MM.1S (cell line): ENCODE data around the gene MRAS.

Experiments
- DNase-seq: peaks from one replicate; pipeline ENCODE4 v3.0.0-alpha.2; 2015
- H2AFZ ChIP-seq: fragments of 300-600 bp; sonication (generic); 2 replicates; pipeline ENCODE4 v1.6.0; 2016; ENCODE audit warnings: antibody characterized with exemption, low read length
- H3F3A ChIP-seq: fragments of 300-600 bp; sonication (generic); 2 replicates; pipeline ENCODE4 v1.6.1; 2016; ENCODE audit warnings: mild to moderate bottlenecking, antibody characterized with exemption, low read length, moderate library complexity, mixed read lengths; ENCODE audit not compliant: insufficient read depth
- H3K27ac ChIP-seq: fragments of 300-600 bp; sonication (generic); 2 replicates; pipeline ENCODE4 v1.5.1; 2016; ENCODE audit warnings: mild to moderate bottlenecking, low read length
- H3K27me3 ChIP-seq: fragments of 300-600 bp; sonication (generic); replicated peaks from 2 replicates; pipeline ENCODE4 v1.6.0; 2016; ENCODE audit warnings: low read length; ENCODE audit not compliant: insufficient read depth
- H3K36me3 ChIP-seq: fragments of 300-600 bp; sonication (generic); replicated peaks from 2 replicates; pipeline ENCODE4 v1.6.1; 2016; ENCODE audit warnings: mild to moderate bottlenecking, low read length, mixed read lengths; ENCODE audit not compliant: insufficient read depth
- H3K4me1 ChIP-seq: fragments of 300-600 bp; sonication (generic); 2 replicates; pipeline ENCODE4 v1.6.1; 2016; ENCODE audit warnings: low read length, mixed read lengths
- H3K4me2 ChIP-seq: fragments of 300-600 bp; sonication (generic); 2 replicates; pipeline ENCODE4 v1.6.0; 2016; ENCODE audit warnings: low read depth, low read length
- H3K4me3 ChIP-seq: fragments of 300-600 bp; sonication (generic); 2 replicates; pipeline ENCODE4 v1.5.1; 2016; ENCODE audit warnings: low read length, mixed read lengths
- H3K79me2 ChIP-seq: fragments of 300-600 bp; sonication (generic); 2 replicates; pipeline ENCODE4 v1.6.1; 2016; ENCODE audit warnings: mixed run types, low read length, mixed read lengths
- H3K9ac ChIP-seq: fragments of 300-600 bp; sonication (generic); 2 replicates; pipeline ENCODE4 v1.6.1; 2016; ENCODE audit warnings: low read length, mixed read lengths
- H3K9me2 ChIP-seq: fragments of 300-600 bp; sonication (generic); replicated peaks from 2 replicates; pipeline ENCODE4 v1.6.1; 2016; ENCODE audit warnings: mild to moderate bottlenecking, low read length, mixed read lengths; ENCODE audit not compliant: insufficient read depth
- H3K9me3 ChIP-seq: fragments of 300-600 bp; sonication (generic); replicated peaks from 2 replicates; pipeline ENCODE4 v1.6.1; 2016; ENCODE audit warnings: mild to moderate bottlenecking, low read length, mixed read lengths; ENCODE audit not compliant: insufficient read depth
- H4K20me1 ChIP-seq: fragments of 300-600 bp; sonication (generic); 2 replicates; pipeline ENCODE4 v1.6.1; 2016; ENCODE audit warnings: mild to moderate bottlenecking, low read length, moderate library complexity, mixed read lengths; ENCODE audit not compliant: insufficient read depth
- EZH2 ChIP-seq: fragments of 300-600 bp; sonication (generic); optimal IDR thresholded peaks from 2 replicates; pipeline ENCODE3; 2017; ENCODE audit warnings: low read depth, mild to moderate bottlenecking, antibody characterized with exemption, low read length, mixed read lengths
- EZH2phosphoT487 ChIP-seq: fragments of 300-600 bp; sonication (generic); IDR thresholded peaks from 2 replicates; pipeline ENCODE4 v1.6.1; 2018; ENCODE audit warnings: antibody characterized with exemption, low read length
- TF ChIP-seq, protein P1 (sequence below): fragments of 300-600 bp; sonication (generic); IDR thresholded peaks from 2 replicates; pipeline ENCODE4 v1.5.1; 2016; ENCODE audit warnings: antibody characterized with exemption, low read length, mixed read lengths

Gene MRAS

DNA sequence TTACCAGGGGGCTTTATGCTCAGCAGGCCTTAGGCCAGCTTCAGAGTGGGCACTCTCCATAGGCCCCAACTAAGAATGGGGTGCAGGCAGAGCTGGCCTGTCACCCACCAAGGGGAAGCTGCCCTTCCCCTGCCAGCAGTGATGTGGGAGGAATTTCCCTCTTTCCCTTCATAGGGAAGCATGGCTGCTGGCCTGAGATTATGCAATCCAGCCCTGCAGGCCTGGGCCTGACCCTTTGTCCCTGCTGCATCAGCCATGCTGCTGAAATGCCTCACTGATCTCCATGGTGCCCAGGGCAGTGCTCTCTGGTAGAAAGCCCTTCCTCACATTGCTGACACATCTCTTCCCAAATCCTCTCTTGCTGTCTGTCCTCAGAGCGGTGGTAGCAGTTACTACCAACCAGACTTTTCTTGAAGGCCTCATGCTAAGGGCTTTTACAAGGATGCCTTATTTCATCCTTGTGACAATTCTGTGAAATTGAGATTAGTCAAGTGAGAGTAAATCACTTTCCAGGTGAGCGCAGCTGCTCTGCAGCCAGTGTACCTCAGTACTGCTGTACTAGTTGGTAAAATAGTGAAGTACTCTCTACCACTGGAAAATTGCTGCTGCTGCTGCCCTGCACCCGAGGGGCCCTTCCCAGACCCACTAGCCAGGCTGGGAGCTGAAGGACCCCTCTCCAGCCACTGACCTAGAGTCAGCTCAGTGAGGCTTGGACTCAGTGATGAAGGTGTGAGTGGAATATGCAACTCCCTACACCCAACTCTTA is 33.8 kb downstream of the MRAS start:
- Histone ChIP-seq H4K20me1 (no peaks in the 10 kb centered on the region), H3K4me1 (no peaks in the 10 kb centered on the region), H3K27me3 (no peaks in the 10 kb centered on the region), H3K36me3 (no peaks in the 10 kb centered on the region), H3K27ac (no peak overlapping the region), H3K4me3 (no peak overlapping the region), H2AFZ (no peak overlapping the region), H3K4me2 (no peak overlapping the region), H3K79me2 (no peaks in the 10 kb centered on the region), H3K9ac (no peak overlapping the region), H3K9me3 (no peaks in the 10 kb centered on the region), H3F3A (no peaks in the 10 kb centered on the region), H3K9me2 (no peaks in the 10 kb centered on the region)
- DNase-seq: no peak
- TF ChIP-seq, protein P1, sequence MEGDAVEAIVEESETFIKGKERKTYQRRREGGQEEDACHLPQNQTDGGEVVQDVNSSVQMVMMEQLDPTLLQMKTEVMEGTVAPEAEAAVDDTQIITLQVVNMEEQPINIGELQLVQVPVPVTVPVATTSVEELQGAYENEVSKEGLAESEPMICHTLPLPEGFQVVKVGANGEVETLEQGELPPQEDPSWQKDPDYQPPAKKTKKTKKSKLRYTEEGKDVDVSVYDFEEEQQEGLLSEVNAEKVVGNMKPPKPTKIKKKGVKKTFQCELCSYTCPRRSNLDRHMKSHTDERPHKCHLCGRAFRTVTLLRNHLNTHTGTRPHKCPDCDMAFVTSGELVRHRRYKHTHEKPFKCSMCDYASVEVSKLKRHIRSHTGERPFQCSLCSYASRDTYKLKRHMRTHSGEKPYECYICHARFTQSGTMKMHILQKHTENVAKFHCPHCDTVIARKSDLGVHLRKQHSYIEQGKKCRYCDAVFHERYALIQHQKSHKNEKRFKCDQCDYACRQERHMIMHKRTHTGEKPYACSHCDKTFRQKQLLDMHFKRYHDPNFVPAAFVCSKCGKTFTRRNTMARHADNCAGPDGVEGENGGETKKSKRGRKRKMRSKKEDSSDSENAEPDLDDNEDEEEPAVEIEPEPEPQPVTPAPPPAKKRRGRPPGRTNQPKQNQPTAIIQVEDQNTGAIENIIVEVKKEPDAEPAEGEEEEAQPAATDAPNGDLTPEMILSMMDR: no peak
- no peak for TF ChIP-seq EZH2phosphoT487
- no peak for TF ChIP-seq EZH2

DNA sequence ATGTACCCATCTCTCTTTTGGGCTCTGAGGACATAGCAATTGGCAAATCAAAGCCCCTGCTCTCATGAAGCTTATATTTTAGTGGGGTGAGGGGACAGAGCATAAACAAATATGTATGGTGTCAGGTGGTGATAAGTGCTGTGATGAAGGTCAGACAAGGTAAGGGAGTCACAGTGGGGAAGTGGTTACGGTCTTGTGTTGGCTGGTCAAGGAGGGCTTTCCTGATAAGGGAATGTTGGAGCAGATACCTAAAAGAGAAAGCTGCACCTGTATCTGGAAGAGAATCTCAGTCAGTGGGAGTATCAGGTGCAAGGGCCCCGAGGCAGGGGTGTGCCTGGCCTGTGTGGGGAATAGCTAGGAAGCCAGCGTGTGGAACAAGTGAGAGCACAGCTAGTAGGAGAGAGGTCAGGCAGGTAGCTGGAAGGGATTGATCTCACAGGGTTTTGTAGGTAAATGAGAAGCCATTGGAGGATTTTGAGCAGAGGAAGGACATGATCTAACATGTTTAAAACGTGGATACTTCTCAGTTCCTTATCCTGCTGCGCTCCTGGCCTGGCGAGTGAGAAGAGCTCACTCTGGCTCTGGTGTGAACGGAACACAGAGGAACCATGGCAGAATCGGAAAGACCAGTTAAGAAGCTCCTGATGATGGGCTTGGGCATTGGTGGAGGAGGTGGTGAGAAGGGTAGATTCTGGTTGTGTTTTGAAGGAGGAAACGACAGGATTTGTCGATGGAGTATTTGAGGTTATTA is 35.5 kb downstream of the MRAS start:
- Histone ChIP-seq H3K4me1 (no peaks in the 10 kb centered on the region), H3K79me2 (no peaks in the 10 kb centered on the region), H3K9ac (no peak overlapping the region), H3K27me3 (no peaks in the 10 kb centered on the region), H3K9me2 (no peaks in the 10 kb centered on the region), H2AFZ (no peak overlapping the region), H3K36me3 (no peaks in the 10 kb centered on the region), H3K4me2 (no peak overlapping the region), H3F3A (no peaks in the 10 kb centered on the region), H3K4me3 (no peak overlapping the region), H3K9me3 (no peaks in the 10 kb centered on the region), H3K27ac (no peak overlapping the region), H4K20me1 (no peaks in the 10 kb centered on the region)
- no peak for DNase-seq
- TF ChIP-seq EZH2phosphoT487 (no peak), EZH2 (no peak)
- TF ChIP-seq, protein P1: no peak

DNA sequence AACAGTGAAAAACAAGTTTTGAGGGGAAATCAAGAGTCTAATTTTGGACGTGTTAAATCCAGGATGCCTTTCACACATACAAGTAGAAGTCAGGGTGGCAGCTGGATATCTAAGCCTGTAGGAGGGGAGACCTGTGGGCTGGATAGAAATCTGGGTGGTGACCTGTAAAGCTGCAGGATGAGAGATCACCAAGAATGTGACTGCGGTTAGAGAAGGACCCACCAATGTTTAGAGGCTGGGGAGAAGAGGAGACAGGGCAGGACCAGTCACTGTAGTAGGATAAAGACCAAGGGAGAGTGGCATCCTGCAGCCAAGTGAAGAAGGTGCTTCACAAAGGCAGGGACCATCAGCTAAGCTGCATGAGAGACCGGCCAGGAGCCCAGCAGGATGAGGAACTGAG is 36.2 kb downstream of the MRAS start:
- no peak for DNase-seq
- no peak for TF ChIP-seq EZH2phosphoT487
- TF ChIP-seq, protein P1: no peak
- no peak for TF ChIP-seq EZH2

More for the DNA sequence above, 36.2 kb downstream of the MRAS start:
- Histone ChIP-seq H3K36me3 (no peaks in the 10 kb centered on the region), H3K9me3 (no peaks in the 10 kb centered on the region), H3K79me2 (no peaks in the 10 kb centered on the region), H3K9me2 (no peaks in the 10 kb centered on the region), H3K4me1 (no peaks in the 10 kb centered on the region), H3K4me3 (no peak overlapping the region), H3K4me2 (no peak overlapping the region), H2AFZ (no peak overlapping the region), H3K9ac (no peak overlapping the region), H3K27ac (no peak overlapping the region), H3F3A (no peaks in the 10 kb centered on the region), H3K27me3 (no peaks in the 10 kb centered on the region), H4K20me1 (no peaks in the 10 kb centered on the region)
